ENCODE data around the gene DNAJB9.

The DNAJB9 gene

GRCh38 chr7:108575156-108575555 is 5.5 kb downstream of the DNAJB9 start:
- no peak overlapping the region for H3K4me3 ChIP-seq (ENCODE audit: low read length)
- no peak overlapping the region for H3K27ac ChIP-seq (ENCODE audit: low read depth, low read length)
- no peaks in the 10 kb centered on the region for H3K27me3 ChIP-seq (ENCODE audit: control insufficient read depth, insufficient read depth, low read length)
- H3K9ac ChIP-seq (ENCODE audit: low read length): no peak overlapping the region
- H3K36me3 ChIP-seq (ENCODE audit: control insufficient read depth, insufficient read depth, low read length): no peaks in the 10 kb centered on the region
- peaks cover 3% of the 10 kb centered on the region for H3K4me1 ChIP-seq (ENCODE audit: control insufficient read depth, insufficient read depth, low read length)

GRCh38 chr7:108576116-108576515 is 6.4 kb downstream of the DNAJB9 start:
- H3K36me3 ChIP-seq (ENCODE audit: control insufficient read depth, insufficient read depth, low read length): no peaks in the 10 kb centered on the region
- no peak overlapping the region for H3K4me3 ChIP-seq (ENCODE audit: low read length)
- H3K9ac ChIP-seq (ENCODE audit: low read length): no peak overlapping the region
- H3K27me3 ChIP-seq (ENCODE audit: control insufficient read depth, insufficient read depth, low read length): no peaks in the 10 kb centered on the region
- no peak overlapping the region for H3K27ac ChIP-seq (ENCODE audit: low read depth, low read length)
- no peaks in the 10 kb centered on the region for H3K4me1 ChIP-seq (ENCODE audit: control insufficient read depth, insufficient read depth, low read length)

- H3K9ac ChIP-seq (ENCODE audit: low read length): no peak overlapping the region
- H3K36me3 ChIP-seq (ENCODE audit: control insufficient read depth, insufficient read depth, low read length): no peaks in the 10 kb centered on the region
- H3K27ac ChIP-seq (ENCODE audit: low read depth, low read length): no peak overlapping the region
- no peaks in the 10 kb centered on the region for H3K27me3 ChIP-seq (ENCODE audit: control insufficient read depth, insufficient read depth, low read length)
- H3K4me1 ChIP-seq (ENCODE audit: control insufficient read depth, insufficient read depth, low read length): no peaks in the 10 kb centered on the region
- no peak overlapping the region for H3K4me3 ChIP-seq (ENCODE audit: low read length)
Measured at GRCh38 chr7:108578937-108579336, 9.3 kb downstream of the DNAJB9 start.

DNA sequence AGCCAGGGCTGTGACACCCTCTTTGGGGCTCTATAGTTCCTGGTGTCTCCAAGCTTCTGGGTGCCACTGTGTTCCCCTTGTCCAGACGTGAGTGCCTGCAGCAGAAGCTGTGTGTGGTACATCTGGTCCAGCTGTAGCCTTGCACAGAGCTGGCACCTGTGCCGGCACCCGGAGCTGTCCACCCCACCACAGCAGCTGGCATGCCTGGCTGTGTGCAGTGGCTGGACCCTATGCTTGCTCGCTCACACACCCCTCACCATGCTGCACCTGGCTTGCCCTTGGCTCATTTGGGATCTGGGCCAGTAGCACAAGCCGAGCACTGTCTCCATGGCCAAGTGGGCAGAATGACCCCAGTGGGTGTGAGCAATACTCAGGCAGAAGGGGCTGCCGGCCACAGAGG is 10.6 kb downstream of the DNAJB9 start:
- H3K4me1 ChIP-seq (ENCODE audit: control insufficient read depth, insufficient read depth, low read length): no peaks in the 10 kb centered on the region
- H3K4me3 ChIP-seq (ENCODE audit: low read length): no peak overlapping the region
- H3K27me3 ChIP-seq (ENCODE audit: control insufficient read depth, insufficient read depth, low read length): no peaks in the 10 kb centered on the region
- no peak overlapping the region for H3K9ac ChIP-seq (ENCODE audit: low read length)
- H3K36me3 ChIP-seq (ENCODE audit: control insufficient read depth, insufficient read depth, low read length): no peaks in the 10 kb centered on the region
- no peak overlapping the region for H3K27ac ChIP-seq (ENCODE audit: low read depth, low read length)

DNA sequence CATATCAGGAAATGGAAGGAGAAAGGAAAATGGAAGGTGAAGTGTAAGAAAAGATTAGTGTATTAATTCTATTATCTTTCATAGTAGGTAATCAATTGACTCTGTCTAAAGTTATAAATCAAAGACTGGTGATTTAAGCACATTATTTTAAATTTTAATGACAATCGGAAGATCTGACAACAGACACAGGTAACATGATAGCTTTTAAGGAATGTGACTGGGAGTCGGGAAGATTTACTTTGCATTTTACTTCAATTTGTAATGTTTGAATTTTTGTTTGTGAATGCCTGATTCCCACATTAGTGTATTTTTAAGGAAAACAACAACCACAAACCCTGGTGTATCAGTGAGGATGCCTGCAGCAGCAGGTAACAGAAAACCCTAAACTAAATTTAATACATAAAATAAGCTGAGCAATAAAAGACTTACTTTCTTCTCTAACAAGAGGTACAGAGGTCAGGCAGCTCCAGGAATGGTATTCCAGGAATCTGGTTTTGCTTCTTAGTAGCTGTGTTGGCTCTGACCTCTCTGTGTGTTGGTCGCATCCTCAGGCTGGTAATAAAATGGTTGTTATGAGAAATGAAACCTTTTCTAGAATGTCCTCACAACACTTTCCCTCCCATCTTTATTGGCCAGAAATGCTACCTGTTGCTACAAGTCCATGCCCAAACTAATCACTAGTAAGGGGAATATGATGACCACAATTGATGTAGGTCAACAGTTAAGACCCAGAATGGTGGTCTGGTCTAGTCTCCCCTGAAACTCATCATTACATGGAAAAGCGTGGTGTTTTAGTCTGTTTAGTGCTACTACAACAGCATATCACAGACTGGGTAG is 12.2 kb downstream of the DNAJB9 start:
- Histone ChIP-seq H3K4me1 (ENCODE audit: control insufficient read depth, insufficient read depth, low read length) (no peaks in the 10 kb centered on the region), H3K27me3 (ENCODE audit: control insufficient read depth, insufficient read depth, low read length) (no peaks in the 10 kb centered on the region), H3K9ac (ENCODE audit: low read length) (no peak overlapping the region), H3K4me3 (ENCODE audit: low read length) (no peak overlapping the region), H3K27ac (ENCODE audit: low read depth, low read length) (no peak overlapping the region), H3K36me3 (ENCODE audit: control insufficient read depth, insufficient read depth, low read length) (no peaks in the 10 kb centered on the region)

DNA sequence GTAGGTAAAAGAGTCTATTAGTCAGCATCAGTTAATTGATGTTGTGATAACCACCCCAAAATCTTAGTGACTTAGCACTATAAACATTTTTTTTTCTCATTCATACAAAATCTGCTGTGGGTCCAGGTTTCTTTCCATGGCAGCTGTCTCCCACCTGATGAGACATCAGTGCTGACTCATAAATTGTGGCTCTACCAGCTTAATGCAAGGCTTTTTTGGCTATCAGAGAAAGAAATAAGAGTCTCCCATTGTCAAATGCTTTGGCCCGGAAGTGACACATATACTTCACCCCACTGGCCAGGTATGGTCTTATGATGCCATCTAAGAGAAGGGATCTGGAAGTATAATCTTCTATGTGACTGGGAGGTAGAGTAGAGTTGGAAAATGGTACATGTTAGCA is 14.5 kb downstream of the DNAJB9 start:
- H3K27ac ChIP-seq (ENCODE audit: low read depth, low read length): no peak overlapping the region
- no peak overlapping the region for H3K9ac ChIP-seq (ENCODE audit: low read length)
- no peaks in the 10 kb centered on the region for H3K27me3 ChIP-seq (ENCODE audit: control insufficient read depth, insufficient read depth, low read length)
- no peaks in the 10 kb centered on the region for H3K36me3 ChIP-seq (ENCODE audit: control insufficient read depth, insufficient read depth, low read length)
- no peaks in the 10 kb centered on the region for H3K4me1 ChIP-seq (ENCODE audit: control insufficient read depth, insufficient read depth, low read length)
- no peak overlapping the region for H3K4me3 ChIP-seq (ENCODE audit: low read length)

DNA sequence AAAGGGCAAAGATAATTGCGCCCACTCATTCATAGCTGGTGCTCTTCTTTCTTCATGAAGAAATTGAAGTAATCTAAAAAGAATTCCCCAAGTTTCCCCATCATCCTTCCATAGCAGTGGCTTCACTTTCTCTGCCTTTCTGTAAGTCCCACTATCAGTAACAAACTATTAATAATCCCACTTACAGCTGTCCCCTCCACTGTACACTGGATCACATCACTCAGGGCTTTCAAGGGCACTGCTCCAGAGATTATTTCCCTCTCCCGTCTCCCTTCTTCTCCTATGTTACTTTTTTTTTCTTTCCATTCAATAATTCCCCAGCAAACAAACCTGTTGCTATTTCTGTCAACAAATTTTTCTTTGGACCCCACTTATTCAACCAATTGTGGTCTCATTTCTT is 16.2 kb downstream of the DNAJB9 start:
- Histone ChIP-seq H3K9ac (ENCODE audit: low read length) (no peak overlapping the region), H3K36me3 (ENCODE audit: control insufficient read depth, insufficient read depth, low read length) (no peaks in the 10 kb centered on the region), H3K4me1 (ENCODE audit: control insufficient read depth, insufficient read depth, low read length) (no peaks in the 10 kb centered on the region), H3K27ac (ENCODE audit: low read depth, low read length) (no peak overlapping the region), H3K27me3 (ENCODE audit: control insufficient read depth, insufficient read depth, low read length) (no peaks in the 10 kb centered on the region), H3K4me3 (ENCODE audit: low read length) (no peak overlapping the region)

GRCh38 chr7:108586274-108586710 is 16.6 kb downstream of the DNAJB9 start:
- Histone ChIP-seq H3K36me3 (ENCODE audit: control insufficient read depth, insufficient read depth, low read length) (no peaks in the 10 kb centered on the region), H3K4me3 (ENCODE audit: low read length) (no peak overlapping the region), H3K27me3 (ENCODE audit: control insufficient read depth, insufficient read depth, low read length) (no peaks in the 10 kb centered on the region), H3K4me1 (ENCODE audit: control insufficient read depth, insufficient read depth, low read length) (no peaks in the 10 kb centered on the region), H3K9ac (ENCODE audit: low read length) (no peak overlapping the region), H3K27ac (ENCODE audit: low read depth, low read length) (no peak overlapping the region)

DNA sequence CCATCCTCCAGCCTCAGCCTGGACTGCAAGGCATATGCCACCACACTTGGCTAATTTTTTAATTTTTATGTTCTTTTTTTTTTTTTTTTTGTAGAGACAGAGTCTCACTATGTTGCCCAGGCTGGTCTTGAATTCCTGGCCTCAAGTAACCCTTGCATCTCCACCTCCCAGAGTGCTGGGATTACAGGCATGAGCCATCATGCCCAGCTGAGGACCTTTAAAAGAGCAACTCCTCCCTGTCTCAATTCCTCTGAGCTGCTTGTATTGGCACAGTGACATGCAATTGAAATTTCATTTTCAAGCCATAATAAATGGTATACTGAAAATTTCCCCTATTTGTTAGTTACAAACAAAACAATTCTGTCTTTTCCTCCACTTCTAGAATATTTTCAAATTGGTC is 19.5 kb downstream of the DNAJB9 start:
- H3K27ac ChIP-seq (ENCODE audit: low read depth, low read length): no peak overlapping the region
- no peak overlapping the region for H3K9ac ChIP-seq (ENCODE audit: low read length)
- no peaks in the 10 kb centered on the region for H3K4me1 ChIP-seq (ENCODE audit: control insufficient read depth, insufficient read depth, low read length)
- no peaks in the 10 kb centered on the region for H3K36me3 ChIP-seq (ENCODE audit: control insufficient read depth, insufficient read depth, low read length)
- H3K4me3 ChIP-seq (ENCODE audit: low read length): no peak overlapping the region
- no peaks in the 10 kb centered on the region for H3K27me3 ChIP-seq (ENCODE audit: control insufficient read depth, insufficient read depth, low read length)

GRCh38 chr7:108589874-108590273 is 20.2 kb downstream of the DNAJB9 start:
- H3K27ac ChIP-seq (ENCODE audit: low read depth, low read length): no peak overlapping the region
- H3K27me3 ChIP-seq (ENCODE audit: control insufficient read depth, insufficient read depth, low read length): no peaks in the 10 kb centered on the region
- no peaks in the 10 kb centered on the region for H3K36me3 ChIP-seq (ENCODE audit: control insufficient read depth, insufficient read depth, low read length)
- no peak overlapping the region for H3K4me3 ChIP-seq (ENCODE audit: low read length)
- H3K4me1 ChIP-seq (ENCODE audit: control insufficient read depth, insufficient read depth, low read length): no peaks in the 10 kb centered on the region
- H3K9ac ChIP-seq (ENCODE audit: low read length): no peak overlapping the region

GRCh38 chr7:108590606-108591005 is 20.9 kb downstream of the DNAJB9 start:
- Histone ChIP-seq H3K9ac (ENCODE audit: low read length) (no peak overlapping the region), H3K4me3 (ENCODE audit: low read length) (no peak overlapping the region), H3K4me1 (ENCODE audit: control insufficient read depth, insufficient read depth, low read length) (no peaks in the 10 kb centered on the region), H3K27me3 (ENCODE audit: control insufficient read depth, insufficient read depth, low read length) (no peaks in the 10 kb centered on the region), H3K36me3 (ENCODE audit: control insufficient read depth, insufficient read depth, low read length) (no peaks in the 10 kb centered on the region), H3K27ac (ENCODE audit: low read depth, low read length) (no peak overlapping the region)

GRCh38 chr7:108592646-108593201 is 23.1 kb downstream of the DNAJB9 start:
- H3K4me3 ChIP-seq (ENCODE audit: low read length): no peak overlapping the region
- H3K9ac ChIP-seq (ENCODE audit: low read length): no peak overlapping the region
- no peak overlapping the region for H3K27ac ChIP-seq (ENCODE audit: low read depth, low read length)
- H3K36me3 ChIP-seq (ENCODE audit: control insufficient read depth, insufficient read depth, low read length): no peaks in the 10 kb centered on the region
- no peaks in the 10 kb centered on the region for H3K4me1 ChIP-seq (ENCODE audit: control insufficient read depth, insufficient read depth, low read length)
- no peaks in the 10 kb centered on the region for H3K27me3 ChIP-seq (ENCODE audit: control insufficient read depth, insufficient read depth, low read length)

DNA sequence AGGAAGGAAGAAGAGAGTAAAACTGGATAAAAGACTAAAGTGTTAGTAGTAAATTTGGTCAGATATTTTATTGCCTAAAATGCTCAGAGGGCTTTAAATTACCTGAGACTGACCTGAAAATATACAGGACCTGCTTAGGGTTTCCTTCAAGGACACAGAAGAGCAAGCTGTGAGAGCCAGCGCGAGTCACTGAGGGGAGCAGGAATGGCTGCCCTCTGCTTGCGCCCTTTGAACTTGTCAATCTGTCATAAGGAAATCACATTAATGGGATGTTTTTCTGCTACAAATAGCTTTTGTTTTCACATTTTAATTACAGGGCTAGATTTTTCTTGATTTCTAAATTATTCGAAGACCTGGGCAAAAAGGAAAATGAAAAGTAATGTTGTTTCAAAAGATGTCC is 26.9 kb downstream of the DNAJB9 start:
- H3K27me3 ChIP-seq (ENCODE audit: control insufficient read depth, insufficient read depth, low read length): no peaks in the 10 kb centered on the region
- no peak overlapping the region for H3K9ac ChIP-seq (ENCODE audit: low read length)
- H3K36me3 ChIP-seq (ENCODE audit: control insufficient read depth, insufficient read depth, low read length): no peaks in the 10 kb centered on the region
- H3K4me3 ChIP-seq (ENCODE audit: low read length): no peak overlapping the region
- H3K4me1 ChIP-seq (ENCODE audit: control insufficient read depth, insufficient read depth, low read length): no peaks in the 10 kb centered on the region
- no peak overlapping the region for H3K27ac ChIP-seq (ENCODE audit: low read depth, low read length)

All from rectal smooth muscle tissue (tissue), 1 donor.